NCI-H1092 treated with DMSO at 0.1 percent for 48 hours (cell line): Measurements from ENCODE around the gene GNS.
"Not testable (repeated sequence)": the region's sequence is repeated elsewhere in the genome, so short reads cannot be mapped to it uniquely, and the experiment has no call there.

ENCODE experiments used
- DNase-seq: peaks from one replicate; lab custom pipeline; 2025; lab: John Stamatoyannopoulos, UW

Gene GNS

DNA sequence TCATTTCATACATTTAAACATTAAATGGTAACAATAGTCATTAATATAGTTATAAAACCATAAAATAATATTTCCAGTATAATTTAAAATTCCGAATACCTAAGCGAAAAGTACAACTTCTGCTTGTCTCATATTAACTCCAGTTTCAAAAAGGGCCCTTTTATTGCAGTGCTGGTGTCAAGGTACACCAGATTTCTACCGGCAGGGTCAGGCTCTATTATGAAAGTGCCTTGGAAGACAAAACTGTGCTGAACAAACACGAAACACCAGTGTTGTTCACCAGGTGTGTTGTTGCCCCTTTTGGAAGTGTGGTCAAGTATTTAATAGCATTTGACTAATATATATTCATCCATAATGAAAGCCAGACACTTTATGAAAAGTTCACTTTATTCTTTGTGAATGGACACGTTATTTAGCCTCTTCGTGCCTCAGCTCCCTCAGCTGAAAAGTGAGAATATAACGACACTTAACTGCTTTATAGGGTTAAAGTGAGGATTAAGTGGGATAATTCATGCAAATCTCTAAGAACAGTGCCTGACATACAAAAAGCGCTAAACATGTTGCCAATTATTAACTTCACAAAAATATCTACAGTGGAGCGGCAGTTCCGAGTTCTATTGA, 20.3 kb upstream of the GNS start:
- DNase-seq, result no peak

DNA sequence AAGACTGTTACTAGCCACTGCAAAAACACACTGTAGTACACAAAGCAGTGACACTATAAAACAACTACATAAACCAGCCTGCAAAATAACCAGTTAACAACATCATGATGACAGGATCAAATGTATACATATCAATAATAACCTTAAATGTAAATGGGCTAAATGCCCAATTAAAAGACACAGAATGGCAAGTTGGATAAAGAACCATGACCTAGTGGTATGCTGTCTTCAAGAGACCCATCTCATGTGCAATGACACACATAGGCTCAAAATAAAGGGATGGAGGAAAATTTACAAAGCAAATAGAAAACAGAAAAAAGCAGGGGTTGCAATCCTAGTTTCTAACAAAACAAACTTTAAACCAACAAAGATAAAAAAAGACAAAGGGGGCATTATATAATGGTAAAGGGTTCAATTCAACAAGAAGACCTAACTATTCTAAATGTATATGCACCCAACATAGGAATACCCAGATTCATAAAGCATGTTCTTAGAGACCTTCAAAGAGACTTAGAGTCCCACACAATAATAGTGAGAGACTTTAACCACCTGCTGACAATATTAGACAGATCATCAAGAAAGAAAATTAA, 16.0 kb upstream of the GNS start:
- DNase-seq, result not testable (repeated sequence)

DNA sequence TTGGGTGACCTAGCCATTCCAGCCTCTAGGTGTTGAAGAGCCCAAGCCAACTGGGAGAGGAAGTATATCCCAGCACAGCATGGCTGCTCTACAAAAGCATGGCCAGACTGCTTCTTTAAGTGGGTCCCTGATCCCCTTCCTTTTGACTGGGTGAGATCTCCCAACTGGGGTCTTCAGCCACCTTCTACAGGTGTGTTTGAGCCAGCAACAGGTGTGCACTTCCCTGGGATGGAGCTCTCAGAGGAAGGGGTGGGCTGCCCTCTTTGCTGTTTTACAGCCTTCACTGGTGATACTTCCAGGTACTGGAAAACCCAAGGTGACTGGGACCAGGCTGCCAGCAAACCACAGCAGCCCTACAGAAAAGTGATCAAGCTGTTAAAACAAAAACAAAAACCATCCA, 14.2 kb upstream of the GNS start:
- no peak for DNase-seq

DNA sequence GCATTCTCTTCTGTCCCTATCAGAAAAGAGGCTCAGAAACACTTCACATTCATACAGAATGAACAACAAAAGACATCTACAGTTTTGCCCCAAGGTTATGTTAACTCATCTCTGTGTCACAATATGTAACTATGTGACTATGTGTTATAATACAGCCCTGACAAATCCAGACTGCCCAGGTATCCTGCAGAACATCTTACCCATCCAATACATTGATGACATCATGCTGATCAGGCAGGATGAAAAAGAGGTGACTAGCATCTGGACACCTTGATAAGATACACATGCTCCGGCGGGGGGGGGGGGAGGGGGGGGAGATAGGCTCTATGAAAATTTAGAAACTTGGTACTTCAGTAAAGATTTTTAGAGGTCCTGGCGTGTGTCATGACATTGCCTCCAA, 8.3 kb upstream of the GNS start:
- no peak for DNase-seq

DNA sequence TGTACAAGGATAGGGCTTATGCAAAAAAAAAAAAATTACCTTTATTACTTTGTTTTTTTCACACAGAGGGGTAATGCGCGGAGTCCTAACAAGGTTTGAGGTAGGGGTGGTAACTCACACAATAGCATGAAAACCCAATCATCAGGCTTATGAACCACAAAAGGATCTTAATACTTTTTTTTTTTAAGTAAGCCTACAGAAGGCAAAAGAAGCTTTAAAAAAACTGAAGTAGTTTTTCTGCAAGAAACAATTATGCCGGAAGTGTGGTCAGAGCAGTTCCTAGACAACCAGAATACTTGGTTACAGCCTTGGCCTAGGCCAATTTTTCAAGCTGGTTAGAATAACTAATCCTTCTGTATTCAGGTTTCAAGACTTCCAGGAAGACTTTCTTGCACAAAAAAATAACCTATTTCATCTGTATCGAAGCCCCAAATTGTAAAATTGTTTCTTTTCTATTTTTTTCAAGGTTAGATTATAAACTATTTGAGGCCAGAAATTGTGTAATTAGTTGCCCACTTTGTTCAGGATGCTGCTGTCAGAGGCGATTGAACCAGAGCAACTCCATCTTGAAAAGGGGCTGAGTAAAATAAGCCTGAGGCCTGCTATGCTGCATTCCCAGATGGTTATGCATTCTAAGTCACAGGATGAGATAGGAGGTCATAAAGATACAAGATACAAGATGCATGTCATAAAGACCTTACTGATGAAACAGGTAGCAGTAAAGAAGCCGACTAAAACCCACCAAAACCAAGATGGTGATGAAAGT, 1.8 kb upstream of the GNS start:
- DNase-seq, result no peak

DNA sequence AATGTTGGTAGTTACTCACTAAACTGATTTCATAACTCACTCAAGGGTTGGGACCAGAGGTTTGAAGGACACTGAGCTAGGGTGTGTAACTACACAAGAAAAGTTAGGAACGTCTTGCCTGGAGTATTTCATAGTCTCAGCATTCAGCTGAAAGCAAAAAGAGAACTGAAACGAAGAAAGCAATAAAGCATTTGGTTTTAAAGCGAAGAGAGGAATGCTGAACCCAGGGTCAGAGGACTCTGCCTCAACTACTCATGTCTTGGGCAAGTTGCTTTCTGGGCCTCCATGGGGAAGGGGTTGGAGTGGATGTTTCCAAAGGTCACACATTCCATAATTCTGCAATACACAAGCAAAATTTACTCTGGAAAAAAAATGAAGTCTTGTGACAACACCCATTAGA, 1.4 kb downstream of the GNS start:
- DNase-seq, result no peak

DNA sequence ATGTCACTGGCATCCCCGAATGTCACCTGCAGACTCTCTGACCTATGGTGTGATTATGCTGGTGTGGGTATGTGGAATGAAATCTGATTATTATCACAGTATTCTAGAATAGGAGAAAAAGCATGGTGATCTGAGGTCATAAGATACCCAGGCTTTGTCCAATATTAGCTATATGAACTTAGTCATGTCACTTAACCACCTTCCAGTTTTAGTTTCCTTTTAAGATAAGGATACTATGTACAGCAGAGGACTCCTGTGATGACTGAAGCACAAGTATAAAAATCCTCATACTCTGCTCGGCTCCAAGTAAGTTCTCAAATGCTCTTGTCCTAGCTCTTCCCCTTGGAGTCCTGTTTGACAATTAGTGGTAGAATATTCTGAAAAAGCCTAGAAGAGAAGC, 2.8 kb downstream of the GNS start:
- no peak for DNase-seq

DNA sequence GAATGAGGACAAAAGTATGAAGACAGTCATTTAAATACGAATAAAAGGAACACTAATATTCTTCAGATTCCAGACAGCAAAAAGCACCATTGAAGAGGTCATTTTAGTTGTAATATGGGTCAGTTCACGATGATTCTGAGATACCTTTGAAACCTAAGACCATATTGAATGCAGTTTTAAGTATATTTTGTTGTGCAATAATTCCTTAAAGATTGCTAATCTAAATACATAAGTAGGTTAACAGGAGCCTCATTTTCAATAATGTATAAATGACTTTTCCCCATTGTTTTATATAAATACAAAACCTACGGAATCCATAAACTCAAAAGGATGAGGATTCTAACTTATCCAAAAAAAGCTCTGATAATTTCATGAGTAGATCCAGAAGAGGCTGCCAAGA, 5.8 kb downstream of the GNS start:
- no peak for DNase-seq

DNA sequence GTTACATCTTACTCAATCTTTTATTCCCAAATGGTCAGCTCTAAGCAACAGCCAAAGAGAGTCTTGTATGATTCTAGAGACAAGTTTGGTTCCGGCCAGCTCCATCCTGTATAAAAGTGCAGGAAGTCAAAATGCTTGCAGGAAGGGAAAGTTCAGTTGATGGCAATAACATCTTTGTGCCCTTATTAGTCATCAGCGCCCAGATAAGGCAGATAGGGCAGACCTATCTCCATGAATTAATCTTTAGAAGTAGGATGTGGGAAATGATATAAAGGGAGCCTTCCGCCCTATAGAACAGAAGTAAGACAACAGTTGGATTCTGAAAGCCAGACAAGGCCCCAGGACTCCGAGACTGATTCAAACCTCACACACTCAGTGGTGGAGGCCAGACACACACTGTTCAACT, 6.4 kb downstream of the GNS start:
- no peak for DNase-seq

DNA sequence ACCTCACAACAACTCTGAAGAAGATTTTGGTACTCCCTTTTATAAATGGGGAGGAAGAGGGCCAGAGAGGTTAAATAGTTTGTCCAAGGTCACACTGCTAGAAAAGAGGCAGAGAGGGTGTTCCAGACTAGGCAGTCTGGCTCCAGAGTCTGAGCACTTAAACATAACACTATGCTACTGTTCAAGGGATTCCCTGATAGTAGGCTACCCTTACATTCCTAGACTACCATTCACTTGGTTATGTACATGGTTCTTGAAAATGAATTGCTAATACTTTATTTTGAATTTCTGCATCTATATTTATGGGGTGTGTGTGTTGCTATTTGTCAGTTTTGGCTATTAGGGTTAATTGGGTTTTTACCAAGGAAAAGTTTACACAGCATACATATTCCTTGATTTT, 7.2 kb downstream of the GNS start:
- DNase-seq, result no peak

DNA sequence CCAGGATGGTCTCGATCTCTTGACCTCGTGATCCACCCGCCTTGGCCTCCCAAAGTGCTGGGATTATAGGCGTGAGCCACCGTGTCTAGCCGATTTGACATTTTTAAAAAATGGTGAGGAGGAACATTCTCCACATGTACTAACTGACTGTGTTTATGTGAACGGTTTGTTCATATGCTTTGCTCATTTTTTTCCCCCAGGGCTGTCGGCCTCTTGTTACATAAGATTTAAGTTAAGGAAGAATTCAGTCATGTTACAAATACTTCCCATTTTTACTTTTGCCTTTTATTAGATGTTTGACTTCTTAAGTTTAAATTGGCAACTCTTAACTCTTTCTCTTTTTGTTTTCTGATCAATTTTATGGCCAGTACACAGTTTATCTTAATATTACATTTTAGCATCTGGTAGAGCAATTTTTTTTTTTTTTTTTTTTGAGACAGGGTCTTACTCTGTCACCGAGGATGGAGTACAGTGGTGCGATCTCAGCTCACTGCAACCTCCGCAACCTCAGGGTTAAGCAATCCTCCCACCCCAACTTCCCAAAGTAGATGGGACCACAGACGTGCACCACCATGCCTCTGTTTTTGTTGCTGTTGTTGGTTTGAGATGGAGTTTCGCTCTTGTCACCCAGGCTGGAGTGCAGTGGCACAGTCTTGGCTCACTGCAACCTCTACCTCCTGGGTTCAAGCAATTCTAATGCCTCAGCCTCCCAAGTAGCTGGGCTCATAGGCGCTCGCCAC, 9.6 kb downstream of the GNS start:
- DNase-seq, result no peak

DNA sequence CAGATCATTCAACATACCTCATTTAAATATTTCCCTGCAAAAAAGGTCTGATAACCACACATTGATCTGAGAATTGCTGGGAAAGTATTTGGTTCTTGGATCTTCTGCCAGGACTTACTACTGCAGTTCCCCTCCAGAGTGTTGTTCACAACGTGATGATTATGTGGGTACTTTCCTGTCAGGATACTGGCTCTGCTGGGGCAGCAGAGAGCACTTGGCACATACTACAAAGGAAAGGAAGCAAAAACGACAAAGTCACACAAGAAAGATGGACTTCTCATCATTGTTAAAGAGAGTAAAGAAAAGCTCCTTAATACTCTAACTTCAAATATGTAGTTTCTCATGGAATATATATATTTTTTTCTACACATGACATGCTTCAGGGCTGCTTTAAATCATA, 11.5 kb downstream of the GNS start:
- no peak for DNase-seq

DNA sequence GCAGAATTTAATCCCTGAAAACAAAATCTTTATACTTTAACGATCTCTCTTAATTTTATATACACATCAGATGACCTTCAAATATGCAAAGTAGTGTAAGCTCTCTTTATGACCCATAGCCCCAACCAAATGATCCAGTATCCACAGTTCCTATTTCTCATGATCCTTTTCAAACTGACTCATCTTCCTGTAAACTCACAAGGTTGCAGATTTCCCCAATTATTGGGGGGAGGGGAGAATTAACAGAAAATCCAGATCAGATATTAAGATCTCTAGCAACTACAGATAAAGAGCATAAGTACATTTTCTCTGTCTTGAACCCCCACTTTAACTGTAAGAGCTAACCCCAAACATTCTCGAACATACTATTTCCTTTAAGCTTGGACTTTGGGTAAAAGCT, 12.5 kb downstream of the GNS start:
- no peak for DNase-seq

DNA sequence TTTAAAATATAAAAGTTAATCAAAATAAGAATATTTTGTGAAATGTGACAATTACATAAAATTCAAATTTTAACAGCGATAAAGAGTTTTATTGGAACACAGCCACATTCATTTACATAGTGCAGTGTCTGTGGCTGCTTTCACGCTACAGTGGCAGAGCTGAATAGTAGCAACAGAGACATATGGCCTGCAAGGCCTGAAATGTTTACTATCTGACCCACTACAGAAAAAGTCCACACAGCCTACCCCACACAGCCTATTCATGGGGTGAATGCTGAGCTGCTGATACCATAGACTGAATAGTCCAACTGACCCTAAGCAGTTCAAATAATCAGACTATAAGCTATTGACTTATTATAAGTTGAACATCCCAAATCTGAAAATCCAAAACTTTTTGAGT, 13.2 kb downstream of the GNS start:
- DNase-seq, result no peak

DNA sequence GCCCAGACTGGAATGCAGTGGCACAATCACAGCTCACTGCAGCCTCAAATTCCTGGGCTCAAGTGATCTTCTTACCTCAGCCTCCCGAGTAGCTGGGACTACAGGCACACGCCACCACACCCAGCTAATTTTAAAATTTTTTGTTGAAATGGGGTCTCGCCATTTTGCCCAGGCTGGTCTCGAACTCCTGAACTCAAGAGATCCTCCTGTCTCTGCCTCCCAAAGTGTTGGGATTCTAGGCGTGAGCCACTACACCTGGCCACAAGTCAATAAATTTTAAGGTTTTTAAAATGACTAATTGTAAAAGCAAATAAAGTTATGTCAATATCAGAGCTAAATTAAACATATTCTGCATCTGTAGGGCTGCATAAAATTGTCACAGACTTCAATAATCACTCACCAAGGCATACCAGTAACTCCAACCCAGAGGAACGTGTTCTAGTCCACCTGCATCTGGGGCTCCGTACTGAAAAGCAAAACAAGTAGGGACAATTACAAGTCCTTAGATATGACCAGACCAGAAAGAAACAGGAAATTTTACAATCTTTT, 13.9 kb downstream of the GNS start:
- no peak for DNase-seq

DNA sequence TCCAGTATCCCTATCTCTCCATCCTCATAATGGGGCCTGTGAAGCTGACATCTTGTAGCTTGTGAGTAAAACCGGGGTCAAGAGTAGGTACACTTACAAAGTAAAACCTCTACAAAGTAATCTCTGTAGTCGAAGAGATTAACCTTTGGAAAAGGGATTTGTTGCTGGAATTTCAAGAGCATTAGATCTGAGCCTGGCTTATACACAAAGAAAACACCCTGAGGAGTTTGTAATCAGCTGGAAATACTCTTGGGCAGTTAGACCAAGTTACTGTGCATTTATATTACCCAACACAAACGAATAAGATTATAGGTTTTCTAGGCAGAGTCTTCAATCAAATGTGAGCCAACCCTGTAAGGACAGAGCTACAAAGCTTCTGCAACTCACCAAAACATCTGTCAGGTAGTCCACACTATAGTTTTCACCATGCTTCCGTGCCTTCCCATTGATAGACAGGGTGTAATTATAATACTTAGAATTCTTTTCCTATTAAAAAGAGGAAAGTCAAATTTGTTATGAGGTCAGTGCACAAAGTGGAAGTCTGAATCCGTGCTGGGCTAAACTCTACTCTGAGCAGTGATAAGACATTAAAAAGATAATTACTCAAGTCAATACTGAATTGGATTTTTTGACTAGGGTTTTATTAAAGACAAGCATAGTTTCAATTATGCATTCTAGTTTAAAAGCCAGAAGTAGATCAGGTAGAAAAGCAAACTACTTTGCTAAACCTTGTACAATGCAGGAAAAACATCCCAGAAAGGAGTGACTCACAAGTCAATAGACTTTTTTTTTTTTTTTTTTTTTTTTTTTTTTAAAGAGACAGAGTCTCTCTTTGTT, 14.6 kb downstream of the GNS start:
- DNase-seq, result no peak

DNA sequence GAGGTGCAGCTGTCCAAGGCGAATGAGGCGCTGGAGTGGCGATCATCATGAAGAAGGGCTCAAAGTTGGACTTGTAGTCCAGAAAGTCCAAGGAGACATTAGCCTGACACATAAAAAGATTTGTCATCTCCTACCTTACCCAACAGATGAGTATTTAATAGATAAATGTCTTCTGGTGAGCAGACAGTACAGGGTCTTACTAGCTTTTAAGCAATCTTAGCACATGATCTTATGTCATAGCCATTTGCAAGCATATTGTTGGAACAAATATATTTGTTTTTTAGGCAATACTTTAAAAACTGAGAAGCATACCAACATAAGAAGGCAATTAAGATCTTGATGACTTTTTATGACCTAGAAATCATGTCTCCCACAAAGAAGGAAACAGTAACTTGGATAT, 16.0 kb downstream of the GNS start:
- DNase-seq, result no peak

DNA sequence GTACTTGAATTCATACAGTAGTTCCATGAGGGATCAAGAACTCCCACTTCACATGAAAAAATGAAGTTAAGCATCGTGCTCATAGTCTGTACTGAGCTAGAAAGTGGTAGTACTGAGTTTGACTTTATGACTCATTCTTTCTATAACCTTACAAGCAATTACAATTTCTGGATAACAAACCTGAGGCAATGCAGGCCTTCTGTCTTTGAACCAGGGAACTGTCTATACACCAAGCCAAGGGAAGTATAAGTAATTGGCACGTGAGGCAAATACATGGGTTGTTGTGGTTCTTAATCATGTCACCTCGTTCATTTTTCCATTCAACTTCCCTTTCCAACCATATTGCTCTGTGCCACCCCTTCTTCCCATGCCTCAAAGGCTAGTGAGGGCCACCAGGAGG, 16.8 kb downstream of the GNS start:
- DNase-seq, result no peak

DNA sequence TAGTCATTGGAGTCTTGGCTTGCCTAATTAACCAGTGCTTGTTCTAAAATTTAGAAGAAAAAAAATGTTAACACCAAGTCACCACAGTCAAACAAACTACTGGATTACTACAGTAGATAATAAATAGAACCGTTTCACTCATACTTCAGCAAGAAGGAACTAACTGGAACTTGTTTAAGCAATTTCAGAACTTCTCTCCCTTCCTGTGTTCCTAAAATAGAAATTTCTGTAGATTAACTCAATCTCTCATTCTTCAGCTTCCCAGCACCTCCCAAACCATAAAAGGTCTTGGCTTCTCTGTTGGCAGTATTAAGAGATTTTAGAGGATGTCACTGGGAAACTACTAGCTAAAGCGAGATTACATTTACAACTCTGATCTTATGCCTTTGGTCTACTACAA, 18.6 kb downstream of the GNS start:
- no peak for DNase-seq

DNA sequence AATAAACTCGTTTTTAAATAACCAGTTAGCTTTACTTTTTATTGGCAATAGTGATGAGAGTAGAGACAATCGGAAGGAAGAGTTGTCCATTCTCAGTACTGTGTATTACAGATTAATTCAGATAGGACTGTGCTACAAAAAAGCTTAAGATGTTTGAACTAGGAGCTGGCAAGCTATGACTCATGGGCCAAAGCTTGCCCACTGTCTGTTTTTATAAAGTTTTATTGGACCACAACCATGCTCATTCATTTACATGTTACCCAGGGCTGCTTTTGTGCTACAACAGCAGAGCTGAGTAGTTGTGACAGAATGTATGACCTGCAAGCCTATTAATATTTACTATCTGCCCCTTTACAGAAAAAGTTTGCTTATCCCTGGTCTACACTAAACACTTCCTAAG, 19.4 kb downstream of the GNS start:
- DNase-seq, result no peak

DNA sequence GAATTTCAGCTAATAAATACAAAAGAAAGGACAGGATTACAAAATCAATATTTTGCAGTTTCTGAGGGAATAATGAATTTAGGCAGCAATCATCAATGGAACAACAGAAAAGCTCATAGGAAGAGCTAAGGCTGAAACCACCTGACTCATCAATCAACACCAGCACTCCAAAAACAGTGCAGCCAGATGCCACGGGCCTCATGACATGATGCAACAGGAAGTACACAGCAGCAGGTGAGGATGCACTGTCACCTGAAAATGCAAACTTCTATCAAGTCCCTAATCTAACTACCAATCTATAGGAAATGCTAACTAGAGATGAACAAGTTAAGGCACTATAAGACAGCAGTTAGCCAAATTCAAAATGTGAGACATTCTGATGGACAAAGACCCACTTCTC, 21.7 kb downstream of the GNS start:
- no peak for DNase-seq

DNA sequence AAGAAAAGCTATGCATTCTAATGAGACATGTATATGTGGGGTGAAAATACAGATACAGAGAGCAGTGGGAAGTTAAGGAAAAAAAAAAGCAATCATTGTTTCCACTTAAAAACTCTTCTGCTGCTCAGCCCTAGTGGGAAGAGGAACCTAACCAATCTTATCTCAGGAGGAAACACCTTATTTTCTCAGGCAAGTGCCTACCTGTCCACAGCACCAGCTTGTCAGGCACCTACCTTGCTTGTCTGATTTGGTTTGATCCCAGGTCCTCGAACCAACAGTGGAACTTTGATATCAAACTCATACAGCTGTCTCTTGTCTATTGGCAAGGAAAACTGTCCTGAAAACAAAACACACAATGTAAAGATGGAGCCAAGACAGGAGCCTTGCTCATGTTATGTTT, 22.4 kb downstream of the GNS start:
- DNase-seq, result no peak
